GM12875 (cell line): ENCODE results near the gene RSRC1.

Experiments used
- H3K4me3 ChIP-seq: one replicate; pipeline ENCODE4 v1.5.1; 2011; ENCODE audit warnings: low read depth, low read length, control low read depth
- CTCF ChIP-seq: IDR thresholded peaks from 2 replicates; pipeline ENCODE4 v1.5.1; 2011; ENCODE audit warnings: low read depth, mild to moderate bottlenecking, control low read depth, inconsistent platforms, low read length, moderate library complexity, borderline replicate concordance; ENCODE audit not compliant: insufficient read depth

The RSRC1 gene

GRCh38 chr3:158419820-158420653 lies 310.1 kb downstream of the RSRC1 start:
- no peak for TF ChIP-seq CTCF
- H3K4me3 ChIP-seq = no peak overlapping the region

- no peak overlapping the region for H3K4me3 ChIP-seq
- no peak for TF ChIP-seq CTCF
Measured at GRCh38 chr3:158420654-158421396, 310.9 kb downstream of the RSRC1 start.

GRCh38 chr3:158430448-158430847 lies 320.6 kb downstream of the RSRC1 start:
- no peak overlapping the region for H3K4me3 ChIP-seq
- TF ChIP-seq CTCF = no peak

- no peak for TF ChIP-seq CTCF
- no peak overlapping the region for H3K4me3 ChIP-seq
Measured at GRCh38 chr3:158430968-158431367, 321.1 kb downstream of the RSRC1 start.

GRCh38 chr3:158431829-158432228 lies 321.9 kb downstream of the RSRC1 start:
- no peak overlapping the region for H3K4me3 ChIP-seq
- no peak for TF ChIP-seq CTCF

GRCh38 chr3:158434412-158435038 lies 324.6 kb downstream of the RSRC1 start:
- H3K4me3 ChIP-seq = no peak overlapping the region
- peak; percentile 38; the same call in 1 of the 2 replicates for TF ChIP-seq CTCF
